ENCODE results near the gene FTCDNL1.

Gene FTCDNL1

DNA sequence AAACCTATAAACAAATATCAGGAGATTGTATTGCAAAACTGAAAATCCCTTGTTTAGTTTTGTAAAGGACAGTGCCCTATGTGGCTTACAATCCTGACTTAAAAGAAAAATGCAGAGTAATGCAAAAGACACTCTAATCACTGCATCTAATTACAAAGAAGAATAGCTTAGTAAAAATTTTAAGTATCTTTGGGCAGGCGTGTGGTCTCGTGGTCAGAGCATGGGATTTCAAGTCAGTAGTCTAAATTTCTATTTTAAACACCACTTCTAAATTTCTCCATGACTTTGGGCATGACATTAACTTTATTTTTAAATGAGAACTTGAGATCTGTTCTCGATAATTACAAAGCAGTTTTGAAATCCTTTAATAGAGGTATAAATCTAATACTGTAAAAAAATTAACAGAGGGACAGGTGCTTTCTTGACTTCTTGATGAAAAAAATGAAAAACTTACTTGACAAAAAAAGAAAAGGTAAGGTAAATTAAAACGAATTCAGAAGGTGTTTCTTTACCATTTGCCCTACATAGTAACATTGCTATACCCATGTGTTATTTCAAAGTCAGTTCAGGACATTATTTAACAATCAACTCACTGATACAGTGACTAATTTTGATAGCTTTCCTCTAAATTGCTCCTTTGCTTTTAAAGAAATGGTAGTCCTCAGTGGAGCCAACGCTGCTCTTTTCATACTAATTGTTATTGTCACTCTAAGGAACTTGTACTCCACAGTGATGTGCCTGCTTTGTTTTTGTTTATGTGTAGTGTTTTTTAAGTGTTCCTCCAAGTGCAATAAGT lies 17.6 kb upstream of the FTCDNL1 start:
- Histone ChIP-seq H3K9me3 (ENCODE audit: control insufficient read depth in 2 of 2, low read length in 2 of 2) (no peaks in the 10 kb centered on the region), H3K9ac (ENCODE audit: low read depth in 1 of 2, low read length in 2 of 2) (no peak overlapping the region), H3K4me1 (ENCODE audit: control insufficient read depth in 2 of 2, insufficient read depth in 2 of 2, low read length in 2 of 2) (no peaks in the 10 kb centered on the region), H3K36me3 (ENCODE audit: control insufficient read depth in 2 of 2, insufficient read depth in 2 of 2, low read length in 2 of 2) (no peaks in the 10 kb centered on the region), H3K27me3 (ENCODE audit: control insufficient read depth in 2 of 2, insufficient read depth in 2 of 2, low read length in 2 of 2) (no peaks in the 10 kb centered on the region), H3K27ac (ENCODE audit: low read depth in 2 of 2, low read length in 2 of 2) (no peak overlapping the region), H3K4me3 (ENCODE audit: low read length in 2 of 2) (no peak overlapping the region)

DNA sequence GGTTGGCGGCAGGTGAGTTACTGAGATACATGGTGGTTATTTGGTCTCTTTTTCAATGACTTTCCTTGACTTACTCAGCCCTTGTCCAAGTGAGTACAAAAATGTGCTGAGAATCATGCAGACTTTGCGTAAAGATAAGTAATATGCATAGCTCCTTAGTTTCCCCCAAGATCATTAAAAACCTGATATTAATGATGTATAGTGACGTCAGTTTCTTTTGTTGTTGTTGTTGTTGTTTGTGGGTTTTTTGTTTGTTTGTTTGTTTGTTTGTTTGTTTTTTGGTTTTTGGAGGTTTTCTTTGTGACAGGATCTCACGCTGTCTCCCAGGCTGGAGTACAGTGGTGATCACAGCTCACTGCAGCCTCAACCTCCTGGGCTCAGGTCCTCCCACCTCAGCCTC lies 14.9 kb upstream of the FTCDNL1 start:
- no peaks in the 10 kb centered on the region for H3K9me3 ChIP-seq (ENCODE audit: control insufficient read depth in 2 of 2, low read length in 2 of 2)
- H3K4me3 ChIP-seq (ENCODE audit: low read length in 2 of 2): no peak overlapping the region
- H3K9ac ChIP-seq (ENCODE audit: low read depth in 1 of 2, low read length in 2 of 2): no peak overlapping the region
- H3K36me3 ChIP-seq (ENCODE audit: control insufficient read depth in 2 of 2, insufficient read depth in 2 of 2, low read length in 2 of 2): no peaks in the 10 kb centered on the region
- H3K27me3 ChIP-seq (ENCODE audit: control insufficient read depth in 2 of 2, insufficient read depth in 2 of 2, low read length in 2 of 2): no peaks in the 10 kb centered on the region
- H3K4me1 ChIP-seq (ENCODE audit: control insufficient read depth in 2 of 2, insufficient read depth in 2 of 2, low read length in 2 of 2): no peaks in the 10 kb centered on the region
- H3K27ac ChIP-seq (ENCODE audit: low read depth in 2 of 2, low read length in 2 of 2): no peak overlapping the region

DNA sequence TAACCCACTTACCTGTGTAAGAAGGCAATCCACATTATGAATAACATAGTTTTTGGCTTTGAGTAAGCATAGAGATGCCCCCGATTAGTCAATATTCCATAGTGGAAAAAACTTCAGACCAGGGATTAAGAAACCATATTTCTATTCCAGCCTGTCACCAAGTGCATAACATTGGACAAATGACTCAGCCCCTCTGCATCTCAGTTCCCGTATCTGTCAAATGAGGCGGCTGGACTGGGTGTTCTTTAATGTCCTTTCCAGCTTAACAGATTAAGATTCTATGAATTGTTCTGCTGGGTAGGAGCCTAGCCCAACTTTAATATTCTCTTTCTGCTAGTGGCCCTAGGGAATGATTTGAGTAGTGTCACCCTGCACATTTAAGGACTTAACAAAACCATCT lies 11.8 kb upstream of the FTCDNL1 start:
- H3K9ac ChIP-seq (ENCODE audit: low read depth in 1 of 2, low read length in 2 of 2): no peak overlapping the region
- no peaks in the 10 kb centered on the region for H3K9me3 ChIP-seq (ENCODE audit: control insufficient read depth in 2 of 2, low read length in 2 of 2)
- no peaks in the 10 kb centered on the region for H3K36me3 ChIP-seq (ENCODE audit: control insufficient read depth in 2 of 2, insufficient read depth in 2 of 2, low read length in 2 of 2)
- no peak overlapping the region for H3K4me3 ChIP-seq (ENCODE audit: low read length in 2 of 2)
- H3K4me1 ChIP-seq (ENCODE audit: control insufficient read depth in 2 of 2, insufficient read depth in 2 of 2, low read length in 2 of 2): no peaks in the 10 kb centered on the region
- H3K27ac ChIP-seq (ENCODE audit: low read depth in 2 of 2, low read length in 2 of 2): no peak overlapping the region
- H3K27me3 ChIP-seq (ENCODE audit: control insufficient read depth in 2 of 2, insufficient read depth in 2 of 2, low read length in 2 of 2): no peaks in the 10 kb centered on the region

DNA sequence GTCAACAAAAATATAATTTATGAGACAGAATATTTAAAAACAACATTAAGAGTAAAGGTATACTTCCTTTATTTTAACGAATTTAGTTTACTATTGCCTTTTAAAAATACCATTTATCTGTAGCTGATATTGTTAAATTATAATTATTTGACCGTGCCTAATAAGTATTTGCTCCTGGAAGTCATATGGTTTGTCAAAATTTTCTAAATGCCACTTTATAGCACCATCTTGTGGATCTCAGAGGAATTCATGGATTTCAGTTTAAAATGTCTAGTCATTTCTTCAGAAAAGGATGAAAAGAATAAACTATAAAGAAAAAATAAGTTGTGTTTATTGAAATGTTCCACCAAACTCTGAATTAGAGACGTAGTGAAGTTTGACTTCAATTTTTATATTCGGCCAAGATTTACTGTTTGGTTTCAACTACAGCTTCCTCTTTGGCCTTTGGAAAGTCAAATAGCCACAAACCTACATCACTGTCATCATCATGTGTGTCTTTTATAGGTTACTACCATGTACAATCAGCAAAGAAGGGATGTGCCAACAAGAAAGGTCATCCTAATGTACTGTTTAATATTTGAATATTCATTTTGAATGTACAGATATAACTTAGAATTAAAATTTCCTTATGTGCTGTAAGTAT lies 10.3 kb upstream of the FTCDNL1 start:
- no peaks in the 10 kb centered on the region for H3K4me1 ChIP-seq (ENCODE audit: control insufficient read depth in 2 of 2, insufficient read depth in 2 of 2, low read length in 2 of 2)
- H3K36me3 ChIP-seq (ENCODE audit: control insufficient read depth in 2 of 2, insufficient read depth in 2 of 2, low read length in 2 of 2): no peaks in the 10 kb centered on the region
- H3K27me3 ChIP-seq (ENCODE audit: control insufficient read depth in 2 of 2, insufficient read depth in 2 of 2, low read length in 2 of 2): no peaks in the 10 kb centered on the region
- H3K4me3 ChIP-seq (ENCODE audit: low read length in 2 of 2): no peak overlapping the region
- no peak overlapping the region for H3K9ac ChIP-seq (ENCODE audit: low read depth in 1 of 2, low read length in 2 of 2)
- H3K27ac ChIP-seq (ENCODE audit: low read depth in 2 of 2, low read length in 2 of 2): no peak overlapping the region
- H3K9me3 ChIP-seq (ENCODE audit: control insufficient read depth in 2 of 2, low read length in 2 of 2): no peaks in the 10 kb centered on the region

DNA sequence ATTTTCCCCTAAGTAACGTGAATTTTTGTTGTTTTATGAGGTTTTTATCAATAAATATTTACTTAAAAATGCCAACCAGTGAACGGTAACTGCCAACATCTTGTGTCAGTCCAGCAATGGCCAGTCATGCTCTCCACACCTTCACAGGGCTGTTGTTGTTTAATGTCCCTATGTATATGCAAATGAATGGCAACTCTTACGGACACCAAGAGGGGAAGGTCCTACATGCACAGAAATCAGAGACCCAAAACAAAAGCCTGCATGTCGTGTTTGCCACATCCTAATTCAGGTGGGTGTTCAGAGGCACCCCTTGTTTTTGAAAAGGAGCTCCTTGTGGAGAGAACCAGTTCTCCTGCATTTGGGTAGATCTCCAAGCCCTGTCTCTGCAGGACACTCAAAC lies 4.8 kb upstream of the FTCDNL1 start:
- Histone ChIP-seq H3K4me1 (ENCODE audit: control insufficient read depth in 2 of 2, insufficient read depth in 2 of 2, low read length in 2 of 2) (peaks cover 0 to 3% of the 10 kb centered on the region in 2 donors), H3K36me3 (ENCODE audit: control insufficient read depth in 2 of 2, insufficient read depth in 2 of 2, low read length in 2 of 2) (no peaks in the 10 kb centered on the region), H3K4me3 (ENCODE audit: low read length in 2 of 2) (no peak overlapping the region), H3K27me3 (ENCODE audit: control insufficient read depth in 2 of 2, insufficient read depth in 2 of 2, low read length in 2 of 2) (no peaks in the 10 kb centered on the region), H3K27ac (ENCODE audit: low read depth in 2 of 2, low read length in 2 of 2) (no peak overlapping the region), H3K9ac (ENCODE audit: low read depth in 1 of 2, low read length in 2 of 2) (no peak overlapping the region), H3K9me3 (ENCODE audit: control insufficient read depth in 2 of 2, low read length in 2 of 2) (no peaks in the 10 kb centered on the region)

DNA sequence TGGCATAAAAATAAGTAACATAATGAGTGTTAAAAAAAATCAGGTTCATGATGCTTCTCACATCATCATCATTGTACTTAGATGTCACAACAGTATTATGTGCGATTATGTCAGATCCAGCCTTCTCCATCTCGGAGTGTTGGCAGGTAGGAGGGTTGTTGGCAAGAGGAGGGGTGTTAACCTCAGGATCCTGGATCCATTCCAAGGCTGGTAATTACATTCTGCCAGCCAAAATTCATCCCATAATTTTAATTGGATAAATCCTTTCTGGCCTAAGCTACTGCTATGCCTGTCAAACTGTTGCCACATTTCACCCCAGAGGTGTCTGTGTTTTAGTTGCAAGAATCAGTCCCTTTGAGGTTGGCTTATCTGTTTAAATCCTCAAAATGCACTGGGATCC lies 891 bp upstream of the FTCDNL1 start:
- Histone ChIP-seq H3K9ac (ENCODE audit: low read depth in 1 of 2, low read length in 2 of 2) (no peak overlapping the region), H3K4me1 (ENCODE audit: control insufficient read depth in 2 of 2, insufficient read depth in 2 of 2, low read length in 2 of 2) (peaks cover 3 to 4% of the 10 kb centered on the region in 2 donors), H3K4me3 (ENCODE audit: low read length in 2 of 2) (no peak overlapping the region), H3K27ac (ENCODE audit: low read depth in 2 of 2, low read length in 2 of 2) (no peak overlapping the region), H3K27me3 (ENCODE audit: control insufficient read depth in 2 of 2, insufficient read depth in 2 of 2, low read length in 2 of 2) (no peaks in the 10 kb centered on the region), H3K36me3 (ENCODE audit: control insufficient read depth in 2 of 2, insufficient read depth in 2 of 2, low read length in 2 of 2) (no peaks in the 10 kb centered on the region), H3K9me3 (ENCODE audit: control insufficient read depth in 2 of 2, low read length in 2 of 2) (no peaks in the 10 kb centered on the region)

DNA sequence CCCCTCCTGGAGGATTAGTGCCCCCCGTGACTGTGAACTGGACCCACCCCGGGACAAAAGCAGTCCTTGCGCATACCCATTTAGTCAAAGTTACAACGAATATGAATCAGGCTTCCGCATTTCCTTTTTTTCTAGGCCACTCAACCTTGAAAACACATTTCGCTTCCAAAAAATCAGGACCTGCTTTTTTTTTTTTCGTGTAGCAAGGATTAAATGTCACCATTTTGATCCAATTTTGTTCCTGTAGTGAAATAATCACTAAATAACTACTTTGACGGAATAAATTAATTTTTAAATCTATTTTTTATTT lies 464 bp upstream of the FTCDNL1 start:
- Histone ChIP-seq H3K9ac (ENCODE audit: low read depth in 1 of 2, low read length in 2 of 2) (peak overlapping the region; percentile 18 to 76), H3K4me1 (ENCODE audit: control insufficient read depth in 2 of 2, insufficient read depth in 2 of 2, low read length in 2 of 2) (peaks cover 3 to 4% of the 10 kb centered on the region in 2 donors), H3K27ac (ENCODE audit: low read depth in 2 of 2, low read length in 2 of 2) (peak overlapping the region; percentile 21 to 64), H3K4me3 (ENCODE audit: low read length in 2 of 2) (peak overlapping the region; percentile 82), H3K27me3 (ENCODE audit: control insufficient read depth in 2 of 2, insufficient read depth in 2 of 2, low read length in 2 of 2) (no peaks in the 10 kb centered on the region), H3K9me3 (ENCODE audit: control insufficient read depth in 2 of 2, low read length in 2 of 2) (no peaks in the 10 kb centered on the region), H3K36me3 (ENCODE audit: control insufficient read depth in 2 of 2, insufficient read depth in 2 of 2, low read length in 2 of 2) (no peaks in the 10 kb centered on the region)

DNA sequence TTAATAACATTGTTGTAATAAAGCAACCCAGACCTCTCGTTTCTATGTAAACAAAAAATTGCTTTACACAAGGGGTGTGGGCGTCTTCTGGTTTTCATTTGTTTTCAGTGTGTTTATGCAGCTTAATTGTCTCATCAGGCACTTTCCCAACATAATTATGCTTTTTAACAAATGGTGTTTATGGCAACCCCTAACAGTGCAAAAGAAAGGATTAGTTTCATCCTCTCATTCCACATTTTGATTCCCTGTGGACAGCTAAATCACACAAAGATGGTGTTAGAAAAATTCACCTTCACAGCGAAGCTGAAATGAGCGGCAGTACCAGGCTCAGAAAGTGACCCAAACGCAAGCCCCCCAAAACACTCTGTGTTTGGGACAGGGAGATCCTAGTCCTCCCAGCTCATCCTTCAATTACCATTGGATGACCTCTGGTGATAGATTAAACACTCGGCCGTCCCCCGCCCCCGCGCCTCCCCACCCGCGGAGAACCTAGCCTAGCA lies 724 bp downstream of the FTCDNL1 start:
- Histone ChIP-seq H3K4me1 (ENCODE audit: control insufficient read depth in 2 of 2, insufficient read depth in 2 of 2, low read length in 2 of 2) (peaks cover 3 to 4% of the 10 kb centered on the region in 2 donors), H3K27me3 (ENCODE audit: control insufficient read depth in 2 of 2, insufficient read depth in 2 of 2, low read length in 2 of 2) (no peaks in the 10 kb centered on the region), H3K36me3 (ENCODE audit: control insufficient read depth in 2 of 2, insufficient read depth in 2 of 2, low read length in 2 of 2) (no peaks in the 10 kb centered on the region), H3K9me3 (ENCODE audit: control insufficient read depth in 2 of 2, low read length in 2 of 2) (no peaks in the 10 kb centered on the region), H3K4me3 (ENCODE audit: low read length in 2 of 2) (peak overlapping the region; percentile 82), H3K27ac (ENCODE audit: low read depth in 2 of 2, low read length in 2 of 2) (peak overlapping the region in 1 of 2 donors; percentile 49), H3K9ac (ENCODE audit: low read depth in 1 of 2, low read length in 2 of 2) (peak overlapping the region; percentile 48 to 76)

DNA sequence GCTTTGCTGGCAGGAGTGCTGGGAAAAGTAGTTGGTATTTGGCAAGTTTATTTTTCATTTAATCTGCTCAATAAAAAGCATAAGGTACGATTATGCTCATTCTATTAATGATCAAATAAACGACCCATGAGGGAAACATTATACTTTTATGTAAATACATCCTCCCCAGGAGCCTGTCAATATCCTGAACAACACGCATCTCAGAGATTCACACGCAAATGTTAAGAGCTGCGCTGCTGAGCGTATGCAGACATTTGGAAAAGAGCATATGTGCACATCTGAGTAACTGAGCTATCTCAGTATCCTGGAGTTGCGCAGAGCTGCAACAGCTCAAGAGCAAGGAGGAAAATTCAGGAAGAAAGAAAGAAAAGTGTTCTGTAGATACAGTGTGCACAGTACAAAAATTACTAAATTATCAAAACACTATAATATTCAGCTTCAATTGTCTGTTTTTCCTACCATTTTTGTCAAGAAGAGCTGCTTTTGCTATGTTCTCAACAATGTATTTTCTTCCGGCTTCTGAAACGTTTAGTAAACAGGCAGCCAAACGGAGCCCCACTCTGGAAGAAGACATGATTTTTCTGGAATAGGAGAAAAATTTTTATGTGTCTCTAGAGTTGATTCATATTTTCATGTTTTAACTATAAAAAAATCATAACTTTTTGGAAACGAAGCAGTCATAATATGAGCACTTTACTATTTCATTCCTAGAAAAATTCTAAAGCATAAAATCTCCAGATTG lies 2.4 kb downstream of the FTCDNL1 start:
- peaks cover 3 to 4% of the 10 kb centered on the region in 2 donors for H3K4me1 ChIP-seq (ENCODE audit: control insufficient read depth in 2 of 2, insufficient read depth in 2 of 2, low read length in 2 of 2)
- no peak overlapping the region for H3K27ac ChIP-seq (ENCODE audit: low read depth in 2 of 2, low read length in 2 of 2)
- H3K4me3 ChIP-seq (ENCODE audit: low read length in 2 of 2): no peak overlapping the region
- H3K27me3 ChIP-seq (ENCODE audit: control insufficient read depth in 2 of 2, insufficient read depth in 2 of 2, low read length in 2 of 2): no peaks in the 10 kb centered on the region
- H3K9ac ChIP-seq (ENCODE audit: low read depth in 1 of 2, low read length in 2 of 2): no peak overlapping the region
- no peaks in the 10 kb centered on the region for H3K36me3 ChIP-seq (ENCODE audit: control insufficient read depth in 2 of 2, insufficient read depth in 2 of 2, low read length in 2 of 2)
- no peaks in the 10 kb centered on the region for H3K9me3 ChIP-seq (ENCODE audit: control insufficient read depth in 2 of 2, low read length in 2 of 2)

Data from mucosa of rectum (tissue), 2 donors.